ENCODE data around the gene DCHS2.

The DCHS2 gene

DNA sequence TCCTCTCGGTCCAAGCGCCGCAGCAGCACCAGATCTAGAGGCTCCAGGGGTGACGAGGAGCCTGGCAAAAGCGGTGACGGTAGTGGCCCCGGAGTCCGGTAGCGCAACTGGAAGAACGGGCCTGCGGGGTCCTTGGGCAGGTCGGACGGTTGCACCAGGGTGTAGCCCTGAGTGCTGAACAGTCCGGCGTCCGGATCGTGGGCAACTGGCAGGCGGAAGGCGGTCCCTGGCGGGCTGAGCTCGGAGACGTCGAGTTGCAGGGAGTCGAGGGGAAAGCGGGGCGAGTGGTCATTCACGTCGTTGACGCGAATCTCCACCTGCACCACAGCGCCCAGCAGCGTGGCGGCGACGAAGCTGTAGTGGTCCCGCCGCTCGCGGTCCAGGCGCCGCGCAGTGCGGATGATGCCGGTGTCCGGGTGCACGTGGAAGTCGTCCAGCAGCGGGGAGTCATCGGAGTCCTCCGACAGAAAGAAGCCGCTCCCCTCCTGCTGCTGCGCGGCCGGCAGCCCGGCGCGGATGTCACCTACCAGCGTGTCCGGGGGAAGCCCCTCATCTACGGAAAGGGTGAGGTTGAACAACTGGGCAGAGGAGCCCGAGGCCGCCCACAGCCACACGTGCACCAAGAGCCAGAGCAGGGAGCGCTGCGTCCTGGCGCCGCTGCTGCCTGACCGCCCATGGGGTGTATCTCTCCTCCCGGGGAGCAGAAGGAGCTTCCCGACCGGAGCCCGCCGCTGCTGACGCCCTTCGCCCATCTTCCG lies 837 bp downstream of the DCHS2 start:
- DNase-seq (ENCODE audit: low read depth), result no peak
- TF ChIP-seq, protein P1, sequence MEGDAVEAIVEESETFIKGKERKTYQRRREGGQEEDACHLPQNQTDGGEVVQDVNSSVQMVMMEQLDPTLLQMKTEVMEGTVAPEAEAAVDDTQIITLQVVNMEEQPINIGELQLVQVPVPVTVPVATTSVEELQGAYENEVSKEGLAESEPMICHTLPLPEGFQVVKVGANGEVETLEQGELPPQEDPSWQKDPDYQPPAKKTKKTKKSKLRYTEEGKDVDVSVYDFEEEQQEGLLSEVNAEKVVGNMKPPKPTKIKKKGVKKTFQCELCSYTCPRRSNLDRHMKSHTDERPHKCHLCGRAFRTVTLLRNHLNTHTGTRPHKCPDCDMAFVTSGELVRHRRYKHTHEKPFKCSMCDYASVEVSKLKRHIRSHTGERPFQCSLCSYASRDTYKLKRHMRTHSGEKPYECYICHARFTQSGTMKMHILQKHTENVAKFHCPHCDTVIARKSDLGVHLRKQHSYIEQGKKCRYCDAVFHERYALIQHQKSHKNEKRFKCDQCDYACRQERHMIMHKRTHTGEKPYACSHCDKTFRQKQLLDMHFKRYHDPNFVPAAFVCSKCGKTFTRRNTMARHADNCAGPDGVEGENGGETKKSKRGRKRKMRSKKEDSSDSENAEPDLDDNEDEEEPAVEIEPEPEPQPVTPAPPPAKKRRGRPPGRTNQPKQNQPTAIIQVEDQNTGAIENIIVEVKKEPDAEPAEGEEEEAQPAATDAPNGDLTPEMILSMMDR (IDR thresholded peaks at IDR 0.05; ENCODE audit: low read depth, low read length, missing control alignments), result no peak
- H3K4me3 ChIP-seq (ENCODE audit: low read depth, low read length), result no peak overlapping the region

DNA sequence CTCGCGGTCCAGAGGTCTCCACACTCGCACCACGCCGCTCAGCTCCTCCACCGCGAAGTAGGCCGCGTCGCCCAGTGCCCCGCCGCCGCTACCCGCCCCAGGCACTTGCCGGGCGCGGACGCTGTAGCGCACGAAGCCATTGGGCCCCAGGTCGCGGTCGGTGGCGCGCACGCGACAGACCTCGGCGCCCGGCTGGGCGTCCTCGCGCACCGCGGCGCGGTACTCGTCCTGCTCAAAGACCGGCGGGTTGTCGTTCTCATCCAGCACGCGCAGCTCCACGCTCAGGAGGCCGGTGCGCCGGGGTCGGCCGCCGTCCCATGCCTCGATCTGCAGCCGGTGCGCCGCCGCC lies 1.4 kb downstream of the DCHS2 start:
- H3K4me3 ChIP-seq (ENCODE audit: low read depth, low read length), result no peak overlapping the region
- no peak for DNase-seq (ENCODE audit: low read depth)
- TF ChIP-seq, protein P1 (IDR thresholded peaks at IDR 0.05; ENCODE audit: low read depth, low read length, missing control alignments), result no peak

DNA sequence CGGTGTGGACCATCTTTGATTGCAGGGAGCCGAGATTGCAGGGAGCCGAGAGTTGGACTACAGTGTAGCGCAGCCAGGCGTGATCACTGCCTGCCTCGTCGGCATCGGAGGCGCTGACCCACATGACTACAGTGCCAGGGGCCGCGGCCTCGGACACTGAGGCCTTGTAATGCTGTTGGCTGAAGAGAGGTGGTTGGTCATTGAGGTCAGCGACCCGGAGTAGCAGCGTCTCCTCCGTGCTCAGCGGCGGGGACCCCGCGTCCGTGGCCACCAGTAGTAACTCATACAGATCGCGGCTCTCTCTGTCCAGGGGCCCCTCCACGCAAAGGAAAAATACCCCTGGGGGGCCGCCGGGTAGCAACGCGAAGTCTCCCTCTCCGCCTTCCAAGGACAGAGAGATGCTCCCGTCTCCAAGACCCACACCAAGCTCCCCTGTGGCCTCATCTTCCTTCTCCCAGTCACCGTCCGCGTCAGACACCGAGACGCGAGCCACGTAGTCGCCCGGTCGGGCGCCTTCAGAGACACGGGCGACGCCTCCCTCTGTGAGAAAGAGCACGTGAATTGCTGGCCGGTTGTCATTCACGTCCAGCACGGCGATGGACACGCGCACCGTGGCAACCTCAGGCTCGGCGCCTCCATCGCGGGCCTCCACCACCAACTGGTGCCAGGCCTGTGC lies 1.9 kb downstream of the DCHS2 start:
- TF ChIP-seq, protein P1 (IDR thresholded peaks at IDR 0.05; ENCODE audit: low read depth, low read length, missing control alignments), result no peak
- no peak overlapping the region for H3K4me3 ChIP-seq (ENCODE audit: low read depth, low read length)
- DNase-seq (ENCODE audit: low read depth), result no peak

DNA sequence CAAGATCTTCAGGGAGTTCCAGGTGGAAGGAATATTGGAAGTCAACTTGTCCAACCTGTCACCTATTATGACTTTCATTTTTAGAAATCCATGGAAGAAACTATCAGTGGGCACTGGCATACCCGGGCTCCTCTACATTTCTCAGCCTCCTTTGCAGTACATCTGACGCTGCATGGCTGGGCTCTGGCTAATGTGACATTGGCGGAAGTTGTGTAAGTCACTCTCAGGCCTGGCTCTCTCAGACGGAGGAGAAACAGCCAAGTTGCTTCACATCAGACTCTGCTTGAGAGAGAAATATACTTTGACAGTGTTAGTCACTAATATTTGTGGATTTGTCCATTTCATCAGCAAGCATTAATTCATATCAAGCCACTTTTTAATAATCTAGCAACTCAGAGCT lies 4.5 kb downstream of the DCHS2 start:
- TF ChIP-seq, protein P1 (IDR thresholded peaks at IDR 0.05; ENCODE audit: low read depth, low read length, missing control alignments), result no peak
- H3K4me3 ChIP-seq (ENCODE audit: low read depth, low read length), result no peak overlapping the region
- DNase-seq (ENCODE audit: low read depth), result no peak

DNA sequence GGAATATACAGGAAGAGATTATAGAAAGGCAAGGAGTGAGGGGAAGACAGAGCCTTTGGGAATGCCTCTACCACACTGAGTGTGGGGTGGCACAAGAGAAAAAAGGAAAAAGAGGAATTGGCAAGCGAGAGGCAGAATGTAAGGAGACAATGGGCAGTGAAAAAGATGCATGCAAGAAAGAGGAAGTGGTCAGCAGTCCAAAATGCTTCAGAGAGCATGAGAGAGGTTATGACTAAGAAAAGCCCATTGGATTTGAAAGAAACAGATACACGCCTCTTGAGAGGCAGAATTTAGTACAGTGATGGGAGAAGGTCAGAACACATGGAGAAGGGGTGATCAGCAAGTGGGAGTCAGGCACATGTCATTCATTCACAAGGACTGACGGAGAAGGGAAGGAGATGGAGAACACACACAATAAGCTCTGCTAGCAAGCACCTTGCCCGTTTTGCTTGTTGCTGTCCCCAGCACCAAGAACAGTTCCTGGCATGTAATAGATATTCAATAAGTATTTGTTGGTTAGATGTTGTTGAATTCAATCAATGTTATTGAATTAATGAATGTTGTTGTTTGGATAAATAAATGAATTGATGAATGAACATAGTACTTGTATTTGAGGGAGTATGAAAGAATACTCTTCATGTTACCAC lies 6.3 kb downstream of the DCHS2 start:
- no peak for DNase-seq (ENCODE audit: low read depth)
- TF ChIP-seq, protein P1 (IDR thresholded peaks at IDR 0.05; ENCODE audit: low read depth, low read length, missing control alignments), result no peak
- H3K4me3 ChIP-seq (ENCODE audit: low read depth, low read length), result no peak overlapping the region

DNA sequence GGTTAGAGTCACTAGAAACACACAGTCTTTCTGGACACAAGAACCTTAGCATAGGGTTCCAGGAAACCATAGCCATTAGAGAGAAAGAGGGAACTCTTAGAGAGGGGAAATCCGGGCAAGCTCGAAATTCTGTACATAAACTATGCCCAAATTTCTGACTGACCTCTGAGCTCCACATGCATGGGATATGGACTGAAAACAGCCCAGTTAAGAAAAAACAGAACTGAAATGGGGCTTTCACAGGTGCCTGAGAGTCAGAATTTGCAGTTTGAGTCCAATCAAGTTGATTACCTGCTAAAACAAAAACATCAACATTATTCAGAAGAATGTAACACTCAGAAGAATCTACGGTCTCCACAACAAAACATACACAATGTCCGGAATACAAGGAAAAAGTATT lies 13.1 kb downstream of the DCHS2 start:
- H3K4me3 ChIP-seq (ENCODE audit: low read depth, low read length), result no peak overlapping the region
- TF ChIP-seq, protein P1 (IDR thresholded peaks at IDR 0.05; ENCODE audit: low read depth, low read length, missing control alignments), result no peak

More for the DNA sequence above, 13.1 kb downstream of the DCHS2 start:
- no peak for DNase-seq (ENCODE audit: low read depth)

Measured in GM12864 (cell line).